H1 (cell line): ENCODE data around the gene P2RY13. TPM values are rescaled to one million over a fixed set of nuclear protein-coding genes. Genes with fewer than 3 reads are reported as not detected.
A peak's percentile ranks its signal among the peaks of the same experiment; 100 is the strongest.

Source experiments
- CTCF ChIA-PET: fragments of 300-600 bp; sonication (Branson Sonifier 250); formaldehyde crosslinking; loops from one replicate; lab custom pipeline; 2021; ENCODE audit not compliant: partially characterized antibody; lab: Charles Lee
- POLR2A ChIA-PET: fragments of 300-600 bp; sonication (Branson Sonifier 250); formaldehyde crosslinking; loops from one replicate; lab custom pipeline; 2021; ENCODE audit warnings: inconsistent platforms; ENCODE audit not compliant: partially characterized antibody; lab: Charles Lee
- DNase-seq, 2 experiments: peaks; one replicate each; pipeline versions ENCODE4 v3.0.0 to v3.0.0-alpha.2; 2010 to 2022; ENCODE audit warnings: low spot score in 2 of 2, low read depth in 1 of 2, mixed read lengths in 1 of 2
- FAIRE-seq: peaks from 2 replicates; lab custom pipeline; 2011; peaks lifted over from hg19 to GRCh38; lab: Jason Lieb, UNC
- H2AFZ ChIP-seq: 2 replicates; pipeline ENCODE4 v1.8.1; 2012; ENCODE audit warnings: low read length, inconsistent platforms
- H2AK5ac ChIP-seq: 2 replicates; pipeline ENCODE4 v1.6.1; 2013; ENCODE audit warnings: low read depth, low read length
- H2BK120ac ChIP-seq: replicated peaks from 2 replicates; pipeline ENCODE3; 2013; ENCODE audit warnings: low read depth, low read length, inconsistent platforms
- H2BK12ac ChIP-seq: 2 replicates; pipeline ENCODE4 v1.6.1; 2013; ENCODE audit warnings: low read depth, low read length
- H2BK15ac ChIP-seq: 2 replicates; pipeline ENCODE4 v1.6.1; 2013; ENCODE audit warnings: low read length
- H2BK20ac ChIP-seq: 2 replicates; pipeline ENCODE4 v1.6.1; 2013; ENCODE audit warnings: low read length
- H2BK5ac ChIP-seq: 2 replicates; pipeline ENCODE4 v1.6.1; 2013; ENCODE audit warnings: low read depth, low read length
- H3K14ac ChIP-seq: 2 replicates; pipeline ENCODE4 v1.6.1; 2013; ENCODE audit warnings: inconsistent platforms; ENCODE audit not compliant: insufficient read length
- H3K18ac ChIP-seq: 2 replicates; pipeline ENCODE4 v1.6.1; 2013; ENCODE audit warnings: low read length; ENCODE audit errors: extremely low read depth
- H3K23ac ChIP-seq: 2 replicates; pipeline ENCODE4 v1.6.1; 2013; ENCODE audit warnings: inconsistent platforms; ENCODE audit not compliant: insufficient read length
- H3K23me2 ChIP-seq: 2 replicates; pipeline ENCODE4 v1.6.1; 2013; ENCODE audit warnings: low read depth, low read length
- H3K27ac ChIP-seq: 2 replicates; pipeline ENCODE4 v1.6.1; 2011; ENCODE audit warnings: low read depth, low read length, inconsistent platforms
- H3K27me3 ChIP-seq, 4 experiments: replicated peaks in 1 of 4; 1 replicate in 1 of 4; 2 replicates in 3 of 4; pipeline versions ENCODE4 v1.6.1 to v1.8.1; 2011 to 2013; ENCODE audit warnings: low read length in 3 of 4, mild to moderate bottlenecking in 3 of 4, inconsistent platforms in 2 of 4, mixed read lengths in 2 of 4, moderate library complexity in 1 of 4; ENCODE audit not compliant: control insufficient read depth in 3 of 4, insufficient read depth in 3 of 4; ENCODE audit errors: extremely low read depth in 1 of 4
- H3K36me3 ChIP-seq, 4 experiments: 2 replicates each; pipeline versions ENCODE4 v1.6.1 to v1.8.1; 2011 to 2013; ENCODE audit warnings: mild to moderate bottlenecking in 4 of 4, low read length in 3 of 4, moderate library complexity in 2 of 4, control low read depth in 1 of 4, inconsistent platforms in 1 of 4; ENCODE audit not compliant: insufficient read depth in 4 of 4, control insufficient read depth in 2 of 4
- H3K4ac ChIP-seq: replicated peaks from 2 replicates; pipeline ENCODE3; 2013; ENCODE audit warnings: low read length, low read depth, mixed read lengths, inconsistent platforms; ENCODE audit not compliant: insufficient read length
- H3K4me1 ChIP-seq, 4 experiments: replicated peaks in 1 of 4; 1 replicate in 1 of 4; 2 replicates in 3 of 4; pipeline versions ENCODE4 v1.6.1 to v1.8.1; 2011 to 2013; ENCODE audit warnings: low read length in 3 of 4, inconsistent platforms in 2 of 4, mixed read lengths in 1 of 4; ENCODE audit not compliant: insufficient read depth in 4 of 4, control insufficient read depth in 3 of 4
- H3K4me2 ChIP-seq, 2 experiments: 2 replicates each; pipeline versions ENCODE4 v1.6.1 to v1.8.1; 2011 to 2013; ENCODE audit warnings: low read depth in 2 of 2, low read length in 2 of 2, control low read depth in 1 of 2, inconsistent platforms in 1 of 2, mild to moderate bottlenecking in 1 of 2; ENCODE audit not compliant: insufficient read depth in 1 of 2
- H3K4me3 ChIP-seq, 4 experiments: fragments of 200-600, 300-600 bp in 1 of 4; sonication (generic), shearing (Covaris generic), sonication (Bioruptor Twin) in 1 of 4; 2 replicates each; pipeline versions ENCODE4 v1.5.1 to v1.8.1; 2011 to 2016; ENCODE audit warnings: low read length in 4 of 4, low read depth in 3 of 4, control low read depth in 2 of 4, inconsistent platforms in 2 of 4, mild to moderate bottlenecking in 2 of 4, mixed read lengths in 1 of 4, moderate library complexity in 1 of 4; ENCODE audit not compliant: insufficient read depth in 2 of 4; ENCODE audit errors: extremely low read depth in 1 of 4
- H3K56ac ChIP-seq: replicated peaks from 2 replicates; pipeline ENCODE3; 2013; ENCODE audit warnings: low read depth, mild to moderate bottlenecking, mixed read lengths, low read length, inconsistent platforms; ENCODE audit not compliant: insufficient read length
- H3K79me1 ChIP-seq: 2 replicates; pipeline ENCODE4 v1.6.1; 2013; ENCODE audit warnings: low read depth, low read length, control low read depth
- H3K79me2 ChIP-seq, 2 experiments: 2 replicates each; pipeline versions ENCODE4 v1.6.1 to v1.8.1; 2012 to 2013; ENCODE audit warnings: low read length in 2 of 2, mild to moderate bottlenecking in 2 of 2, inconsistent platforms in 1 of 2; ENCODE audit not compliant: insufficient read depth in 2 of 2, control insufficient read depth in 1 of 2
- H3K9ac ChIP-seq, 4 experiments: replicated peaks in 1 of 4; 1 replicate in 1 of 4; 2 replicates in 3 of 4; pipeline versions ENCODE4 v1.6.1 to v1.8.1; 2011 to 2013; ENCODE audit warnings: low read depth in 3 of 4, low read length in 3 of 4, control low read depth in 2 of 4, mild to moderate bottlenecking in 2 of 4, moderate library complexity in 2 of 4, inconsistent platforms in 1 of 4; ENCODE audit errors: extremely low read depth in 1 of 4
- H3K9me3 ChIP-seq, 2 experiments: 2 replicates each; pipeline versions ENCODE4 v1.6.1 to v1.8.1; 2012 to 2013; ENCODE audit warnings: mild to moderate bottlenecking in 2 of 2, moderate library complexity in 2 of 2, control low read depth in 1 of 2, inconsistent platforms in 1 of 2, low read depth in 1 of 2, low read length in 1 of 2, mixed read lengths in 1 of 2; ENCODE audit not compliant: insufficient read depth in 2 of 2
- H4K20me1 ChIP-seq, 2 experiments: replicated peaks in 1 of 2; 2 replicates each; pipeline versions ENCODE3 to v1.8.1; 2011 to 2013; ENCODE audit warnings: inconsistent platforms in 2 of 2, low read length in 2 of 2, mild to moderate bottlenecking in 1 of 2; ENCODE audit not compliant: insufficient read depth in 2 of 2, control insufficient read depth in 1 of 2
- H4K5ac ChIP-seq: 2 replicates; pipeline ENCODE4 v1.6.1; 2013; ENCODE audit warnings: low read length, low read depth, mixed read lengths, inconsistent platforms; ENCODE audit not compliant: insufficient read length
- H4K8ac ChIP-seq: 2 replicates; pipeline ENCODE4 v1.8.0; 2013; ENCODE audit warnings: mild to moderate bottlenecking, moderate library complexity, low read length, inconsistent platforms; ENCODE audit not compliant: insufficient read depth; ENCODE audit errors: extremely low read depth
- H4K91ac ChIP-seq: replicated peaks from 2 replicates; pipeline ENCODE3; 2013; ENCODE audit warnings: low read length, mixed read lengths, inconsistent platforms; ENCODE audit not compliant: insufficient read length
- BACH1 ChIP-seq: IDR thresholded peaks from 2 replicates; pipeline ENCODE4 v1.6.1; 2012; ENCODE audit warnings: low read length, improper control_type of control experiment
- BRCA1 ChIP-seq: IDR thresholded peaks from 2 replicates; pipeline ENCODE4 v1.6.1; 2012; ENCODE audit warnings: low read depth, low read length, improper control_type of control experiment
- CHD1 ChIP-seq: IDR thresholded peaks from 2 replicates; pipeline ENCODE4 v1.6.1; 2012; ENCODE audit warnings: low read depth, low read length, improper control_type of control experiment
- CREB1 ChIP-seq: IDR thresholded peaks from 2 replicates; pipeline ENCODE4 v1.6.1; 2012; ENCODE audit warnings: inconsistent platforms
- GABPA ChIP-seq: IDR thresholded peaks from 2 replicates; pipeline ENCODE4 v1.6.1; 2011; ENCODE audit warnings: mild to moderate bottlenecking, low read length, moderate library complexity, borderline replicate concordance; ENCODE audit not compliant: insufficient read depth
- HDAC2 ChIP-seq, 2 experiments: fragments of 300-600 bp in 1 of 2; sonication (generic) in 1 of 2; IDR thresholded peaks; 2 replicates each; pipeline ENCODE4 v1.6.1; 2011 to 2012; ENCODE audit warnings: low read depth in 2 of 2, low read length in 2 of 2, mild to moderate bottlenecking in 2 of 2, moderate library complexity in 2 of 2, borderline replicate concordance in 1 of 2, inconsistent platforms in 1 of 2
- HDAC6 ChIP-seq: IDR thresholded peaks from one replicate; pipeline ENCODE4 v1.7.1; 2012; ENCODE audit warnings: low read depth, mild to moderate bottlenecking, inconsistent platforms, low read length, moderate library complexity
- KDM1A ChIP-seq: fragments of 200-600, 300-600 bp; sonication (generic); IDR thresholded peaks from 2 replicates; pipeline ENCODE4 v1.7.1; 2016; ENCODE audit warnings: mild to moderate bottlenecking, low read length, borderline replicate concordance
- MAFK ChIP-seq: IDR thresholded peaks from 2 replicates; pipeline ENCODE4 v1.6.1; 2012; ENCODE audit warnings: low read depth, mild to moderate bottlenecking, improper control_type of control experiment, low read length
- NRF1 ChIP-seq: IDR thresholded peaks from 2 replicates; pipeline ENCODE4 v1.6.1; 2011; ENCODE audit warnings: mild to moderate bottlenecking, low read depth, low read length, improper control_type of control experiment
- RNF2 ChIP-seq: fragments of 200-900, 300-1000 bp; sonication (generic); IDR thresholded peaks from 2 replicates; pipeline ENCODE4 v1.7.1; 2016; ENCODE audit warnings: borderline replicate concordance, low read depth, mild to moderate bottlenecking, antibody characterized with exemption, low read length; ENCODE audit not compliant: poor library complexity, severe bottlenecking; ENCODE audit errors: missing control alignments
- RXRA ChIP-seq: IDR thresholded peaks from 2 replicates; pipeline ENCODE4 v1.6.1; 2011; ENCODE audit warnings: low read depth, mild to moderate bottlenecking, low read length, moderate library complexity; ENCODE audit not compliant: insufficient read depth
- SAP30 ChIP-seq: fragments of 300-600 bp; sonication (generic); IDR thresholded peaks from 2 replicates; pipeline ENCODE4 v1.7.1; 2012; ENCODE audit warnings: low read length, moderate library complexity, mild to moderate bottlenecking, inconsistent platforms; ENCODE audit not compliant: insufficient read depth, insufficient replicate concordance
- SP4 ChIP-seq: IDR thresholded peaks from 2 replicates; pipeline ENCODE4 v1.6.1; 2012; ENCODE audit warnings: low read length, inconsistent platforms
- TAF1 ChIP-seq: IDR thresholded peaks from 2 replicates; pipeline ENCODE4 v1.6.1; 2011; ENCODE audit warnings: mild to moderate bottlenecking, low read depth, low read length
- TCF12 ChIP-seq: IDR thresholded peaks from 2 replicates; pipeline ENCODE4 v1.6.1; 2011; ENCODE audit warnings: low read depth, mild to moderate bottlenecking, low read length
- polyA plus RNA-seq, 7 experiments: library from polyadenylated mRNA; depleted of rRNA in 3 of 7; stranded (reverse) in 5 of 7; unstranded in 2 of 7; fragments of >200 nt in 5 of 7; fragments of 200-250 nt in 2 of 7; gene quantifications; 1 replicate in 5 of 7; 2 replicates in 1 of 7; 4 replicates in 1 of 7; pipeline versions ENCODE4 v1.2.1 to v1.2.3, GENCODE V29; 2011 to 2013; ENCODE audit warnings: missing spikeins in 2 of 7, mixed read lengths in 2 of 7
- total RNA-seq: library from RNA; stranded (reverse); fragmentation: NEBNext Ultra II Directional; extraction: Animal tissue kit (Norgen Biotek cat#: 25700); gene quantifications from 2 replicates; pipeline ENCODE4 v1.2.1, GENCODE V29; 2021

The P2RY13 gene
- total and polyA plus RNA-seq, 2 of the 8 experiments (the other 6 are each of a cell fraction or from before 2014, with no cell fraction given) = not detected

- no peaks in the 10 kb centered on the region for H4K20me1 ChIP-seq
- no peaks in the 10 kb centered on the region for H3K23me2 ChIP-seq
- no peaks in the 10 kb centered on the region for H3K4me1 ChIP-seq
- no peak overlapping the region for H3K4me3 ChIP-seq
- no peaks in the 10 kb centered on the region for H3K79me2 ChIP-seq
- no peak overlapping the region for H2BK15ac ChIP-seq
- H4K5ac ChIP-seq = no peak overlapping the region
- H3K56ac ChIP-seq = no peak overlapping the region
- H2AK5ac ChIP-seq = no peak overlapping the region
- H2AFZ ChIP-seq = no peak overlapping the region
- no peak overlapping the region for H2BK120ac ChIP-seq
- FAIRE-seq (no peak), DNase-seq (no peak)
- H3K4ac ChIP-seq = no peak overlapping the region
- H3K27me3 ChIP-seq = no peaks in the 10 kb centered on the region
- H3K27ac ChIP-seq = no peak overlapping the region
- H3K4me2 ChIP-seq = no peak overlapping the region
- no peak overlapping the region for H2BK12ac ChIP-seq
- H3K18ac ChIP-seq = no peak overlapping the region
- H3K9ac ChIP-seq = peak overlapping the region in 1 of 4 experiments; percentile 34; a peak in 1 of 7 replicates
- POLR2A ChIA-PET = no interaction called here
- H3K9me3 ChIP-seq = no peaks in the 10 kb centered on the region
- H4K91ac ChIP-seq = no peak overlapping the region
- H3K79me1 ChIP-seq = no peaks in the 10 kb centered on the region
- no peaks in the 10 kb centered on the region; a peak in 1 of 8 replicates for H3K36me3 ChIP-seq
- H4K8ac ChIP-seq = no peak overlapping the region
- H2BK20ac ChIP-seq = no peak overlapping the region
- no peak overlapping the region for H3K14ac ChIP-seq
- CTCF ChIA-PET = interaction anchor here (0.6 to 2.1 kb wide), 3 partner anchors 8 to 293 kb away, joined by 3 to 7 read pairs (median 5); no protein-coding TSS in a partner anchor
- H3K23ac ChIP-seq = no peak overlapping the region
- no peak overlapping the region for H2BK5ac ChIP-seq
- TF ChIP-seq HDAC2 (IDR thresholded peaks at IDR 0.05; ENCODE audit: borderline replicate concordance in 1 of 2, low read depth in 2 of 2, low read length in 2 of 2) (no peak), BACH1 (no peak), MAFK (no peak), TAF1 (no peak), NRF1 (no peak), GABPA (no peak), RNF2 (no peak), CREB1 (no peak), SAP30 (no peak), SP4 (no peak), TCF12 (no peak), RXRA (no peak), CHD1 (no peak), BRCA1 (no peak), HDAC6 (no peak), KDM1A (no peak)
Measured at GRCh38 chr3:151371526-151371925, 42.2 kb upstream of the P2RY13 start.
